ENCODE measurements around the gene ETHE1. TPM values are rescaled to one million over a fixed set of nuclear protein-coding genes. Genes with fewer than 3 reads are reported as not detected.
"Not testable (repeated sequence)": the region's sequence is repeated elsewhere in the genome, so short reads cannot be mapped to it uniquely, and the experiment has no call there.

ETHE1 gene
- polyA plus RNA-seq, 1 donor, result 18.0 TPM

- DNase-seq, result no peak
These were observed 24.6 kb upstream of the ETHE1 start for GRCh38 chr19:43551399-43552197.

DNA sequence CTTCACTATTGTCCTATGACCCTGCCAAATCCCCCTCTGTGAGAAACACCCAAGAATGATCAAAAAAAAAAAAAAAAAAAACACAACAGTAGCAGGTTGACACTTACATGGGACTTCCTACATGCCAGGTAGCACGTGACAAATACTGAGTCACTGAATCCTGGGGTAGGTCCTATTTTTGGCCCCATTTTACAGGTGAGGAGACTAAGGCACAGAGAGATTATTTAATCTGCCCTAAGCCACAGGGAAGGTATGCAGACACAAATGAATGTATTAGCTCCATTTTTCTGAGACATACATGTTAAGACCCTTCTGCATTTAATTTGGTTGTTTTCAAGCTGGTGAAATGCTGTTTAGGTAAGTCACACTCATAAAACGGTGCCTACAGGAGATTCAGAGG is 21.7 kb upstream of the ETHE1 start:
- no peak for DNase-seq

GRCh38 chr19:43547926-43548325 is 20.9 kb upstream of the ETHE1 start:
- DNase-seq, result not testable (repeated sequence)

GRCh38 chr19:43546581-43546980 is 19.6 kb upstream of the ETHE1 start:
- no peak for DNase-seq

DNA sequence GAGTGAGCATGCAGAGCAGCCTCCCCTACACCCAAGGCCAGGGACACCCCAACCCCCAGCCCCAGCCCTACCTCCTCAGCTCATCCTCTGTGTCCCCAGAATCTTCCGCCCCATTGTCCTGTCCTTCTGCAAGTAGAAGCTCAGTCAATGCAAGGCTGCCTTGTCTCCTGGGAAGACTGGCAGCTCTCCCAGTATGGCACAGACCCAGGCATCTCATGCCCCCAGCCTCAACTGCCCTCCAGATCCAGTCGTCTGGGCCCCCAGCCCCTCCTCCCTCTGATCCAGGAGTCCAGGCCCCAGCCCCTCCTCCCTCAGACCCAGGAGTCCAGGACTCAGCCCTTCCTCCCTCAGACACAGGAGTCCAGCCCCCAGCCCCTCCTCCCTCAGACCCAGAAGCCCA is 19.0 kb upstream of the ETHE1 start:
- no peak for DNase-seq

GRCh38 chr19:43545276-43545675 is 18.3 kb upstream of the ETHE1 start:
- DNase-seq, result no peak

DNA sequence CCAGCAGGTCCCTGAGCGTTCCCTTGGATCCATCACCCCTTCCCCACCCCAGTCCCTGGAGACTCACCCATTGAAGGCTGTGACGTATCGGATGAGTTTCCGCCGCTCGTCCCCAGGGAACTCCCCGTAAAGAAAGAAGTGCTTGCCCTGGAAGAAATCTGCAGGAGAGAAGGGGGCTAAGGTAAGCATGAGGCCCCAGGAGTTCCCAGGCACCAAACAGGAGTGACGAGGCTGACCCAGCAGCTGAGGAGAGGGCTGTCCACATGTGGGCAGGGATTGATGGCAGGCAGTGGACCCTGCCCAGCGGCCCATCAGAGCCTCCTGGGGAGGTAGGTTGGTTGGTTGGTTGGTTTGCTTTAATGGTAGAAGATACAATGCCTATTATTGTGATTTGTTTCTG is 17.1 kb upstream of the ETHE1 start:
- DNase-seq, result no peak

GRCh38 chr19:43541920-43542650 is 15.1 kb upstream of the ETHE1 start:
- DNase-seq, result no peak

DNA sequence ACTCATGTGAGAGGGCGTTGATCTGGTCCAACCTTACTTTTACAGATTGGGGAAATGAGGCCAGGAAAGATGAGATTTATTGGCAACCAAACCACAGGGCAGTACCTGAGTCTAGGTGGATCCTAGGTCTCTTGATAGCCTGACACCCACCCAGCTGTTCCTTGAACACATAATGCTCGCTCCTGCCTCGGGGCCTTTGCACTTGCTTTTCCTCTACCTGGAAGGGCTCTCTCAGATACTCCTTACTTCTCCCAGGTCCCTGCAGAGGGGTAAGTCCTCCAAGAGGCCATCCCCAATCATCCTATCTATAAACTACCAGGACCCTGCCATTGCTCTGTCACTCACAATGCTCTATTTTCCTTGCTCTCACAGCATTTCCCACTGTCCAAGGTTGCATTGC is 13.4 kb upstream of the ETHE1 start:
- no peak for DNase-seq

- DNase-seq, result no peak
These were observed 11.9 kb upstream of the ETHE1 start for GRCh38 chr19:43538922-43539321.

- DNase-seq, result peak; percentile 83
These were observed 8.1 kb upstream of the ETHE1 start for GRCh38 chr19:43534816-43535761.

- no peak for DNase-seq
These were observed 7.4 kb upstream of the ETHE1 start for GRCh38 chr19:43534305-43534815.

- peak; percentile 99 for DNase-seq
These were observed 6.7 kb upstream of the ETHE1 start for GRCh38 chr19:43533546-43534304.

GRCh38 chr19:43532962-43533545 is 6.1 kb upstream of the ETHE1 start, which contains the start of gene ZNF575:
ZNF575 (plus strand) TSS chr19:43533188; CDS start chr19:43534423, 1,235 bp downstream.
- peak; percentile 99 for DNase-seq

DNA sequence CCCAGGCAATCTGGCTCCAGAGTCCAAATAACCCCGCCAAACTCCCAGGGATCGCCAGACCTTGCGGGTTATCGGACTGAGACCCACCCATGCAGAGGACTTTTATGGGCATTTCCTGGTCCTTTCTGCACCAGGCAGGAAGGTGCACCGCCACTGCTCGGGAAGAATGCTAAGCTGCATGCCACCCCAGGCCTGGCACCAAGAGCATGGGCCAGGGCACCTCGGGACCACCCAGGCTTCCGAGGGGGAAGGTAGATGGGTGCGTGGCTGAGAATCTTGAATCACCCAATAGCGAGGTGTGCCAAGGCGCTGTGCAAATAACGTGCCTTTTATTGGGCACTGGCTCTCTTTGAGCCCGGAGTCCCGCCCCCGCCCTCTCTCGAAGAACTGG is 5.6 kb upstream of the ETHE1 start:
- no peak for DNase-seq

- no peak for DNase-seq
These were observed 1.0 kb upstream of the ETHE1 start for GRCh38 chr19:43527860-43528622.

DNA sequence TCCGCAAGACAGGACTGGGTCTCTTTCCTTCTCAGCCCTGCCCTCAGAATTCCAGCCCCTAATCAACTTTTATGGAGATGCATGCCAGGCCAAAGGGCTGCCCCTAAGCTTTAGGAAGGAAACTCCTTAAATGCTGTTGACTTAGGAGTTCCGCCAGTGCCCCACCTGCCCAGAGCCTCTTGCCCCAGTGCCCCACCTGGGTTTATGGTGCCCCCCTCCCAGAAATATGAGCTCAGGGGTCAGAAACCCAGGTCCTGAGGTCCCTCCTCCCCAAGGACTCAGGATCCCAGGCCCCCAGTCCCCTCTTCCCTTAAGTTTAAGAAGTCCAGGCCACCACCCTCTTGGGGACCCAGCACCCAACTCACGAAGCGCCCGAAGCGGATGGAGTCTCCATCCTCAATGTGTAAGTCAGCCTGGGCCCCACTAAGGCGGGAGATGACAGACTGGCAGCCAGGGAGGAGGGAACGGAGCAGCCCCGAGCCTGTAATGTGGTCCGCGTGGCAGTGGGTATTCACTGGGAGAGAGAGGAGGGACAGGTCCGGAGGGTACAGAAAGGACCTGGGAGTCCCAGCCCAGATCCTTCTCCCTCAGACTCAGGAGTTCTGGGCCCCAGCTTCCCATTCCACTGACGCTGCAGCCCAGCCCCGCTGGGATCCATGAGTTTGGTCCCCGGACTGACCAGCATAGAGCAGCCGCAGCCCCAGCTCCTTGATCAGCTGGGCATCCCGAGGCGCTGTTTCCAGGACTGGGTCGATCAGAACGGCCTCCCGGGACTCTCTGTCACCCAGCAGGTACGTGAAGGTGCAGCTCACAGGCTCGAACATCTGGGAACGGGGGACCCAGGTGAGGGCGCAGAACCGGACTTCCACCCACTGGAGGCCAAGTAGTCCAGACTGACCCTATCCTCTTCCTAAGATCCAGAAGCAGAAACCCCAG is 897 bp downstream of the ETHE1 start:
- no peak for DNase-seq

GRCh38 chr19:43524922-43525835 is 1.8 kb downstream of the ETHE1 start:
- no peak for DNase-seq
